HCT116 (cell line): Measurements from ENCODE around the gene ASPG. TPM values are rescaled to one million over a fixed set of nuclear protein-coding genes. Genes with fewer than 3 reads are reported as not detected.

Experiments
- ATAC-seq: fragments of 200-7000 bp; cut with Tn5 transposase; 2 replicates; pipeline ENCODE4 v1.9.1; 2020; ENCODE audit warnings: mild to moderate bottlenecking, moderate library complexity
- BruUV-seq: library from RNA; stranded (reverse); fragments of 400-500 nt; replicated peaks from 2 replicates; lab custom pipeline; 2021; lab: Mats Ljungman, UMichigan
- CTCF ChIA-PET: fragments of 300-600 bp; sonication (Branson Sonifier 250); formaldehyde crosslinking; loops from one replicate; lab custom pipeline; 2021; ENCODE audit warnings: antibody characterized with exemption; lab: Charles Lee
- POLR2A ChIA-PET: fragments of 300-600, 350-600 bp; sonication (Branson Sonifier 250); formaldehyde crosslinking; loops from one replicate; lab custom pipeline; 2021; ENCODE audit warnings: antibody characterized with exemption; lab: Charles Lee
- RAD21 ChIA-PET, 2 experiments: fragments of 300-600 bp; sonication (Branson Sonifier 250); formaldehyde crosslinking; loops; one replicate each; lab custom pipeline; 2023; ENCODE audit warnings: low total read pairs in 2 of 2; ENCODE audit not compliant: uncharacterized antibody in 2 of 2, unreplicated experiment in 2 of 2, low non-redundant PET in 1 of 2; lab: Charles Lee
- DNase-seq: peaks from one replicate; pipeline ENCODE4 v3.0.0-alpha.2; 2010; ENCODE audit warnings: low read depth, low spot score
- H2AFZ ChIP-seq: fragments of 200-600 bp; shearing (Covaris generic), sonication (generic); 2 replicates; pipeline ENCODE4 v1.6.1; 2017; ENCODE audit warnings: low read depth, mixed run types, mixed read lengths, antibody characterized with exemption, low read length; ENCODE audit not compliant: poor library complexity, severe bottlenecking
- H3K27ac ChIP-seq: 2 replicates; pipeline ENCODE4 v1.5.1; 2012; ENCODE audit warnings: low read depth, low read length
- H3K27me3 ChIP-seq: fragments of 200-600 bp; sonication (generic); 2 replicates; pipeline ENCODE4 v1.6.1; 2016; ENCODE audit warnings: mixed run types, low read length, mixed read lengths; ENCODE audit not compliant: insufficient read depth
- H3K36me3 ChIP-seq, 2 experiments: fragments of 200-500 bp in 1 of 2; fragments of 200-600 bp in 1 of 2; sonication (Bioruptor generic) in 1 of 2; sonication (generic) in 1 of 2; 2 replicates each; pipeline versions ENCODE4 v1.5.1 to v1.6.1; 2014 to 2016; ENCODE audit warnings: low read length in 2 of 2, inconsistent platforms in 1 of 2, mixed read lengths in 1 of 2, mixed run types in 1 of 2; ENCODE audit not compliant: insufficient read depth in 2 of 2, control insufficient read depth in 1 of 2
- H3K4me1 ChIP-seq, 2 experiments: fragments of 200-600 bp in 1 of 2; sonication (generic) in 1 of 2; 2 replicates each; pipeline versions ENCODE4 v1.5.1 to v1.6.1; 2012 to 2017; ENCODE audit warnings: low read length in 2 of 2, inconsistent platforms in 1 of 2, mild to moderate bottlenecking in 1 of 2, mixed read lengths in 1 of 2, mixed run types in 1 of 2, moderate library complexity in 1 of 2; ENCODE audit not compliant: insufficient read depth in 2 of 2, control insufficient read depth in 1 of 2
- H3K4me2 ChIP-seq: fragments of 200-600 bp; sonication (generic); 2 replicates; pipeline ENCODE4 v1.6.1; 2017; ENCODE audit warnings: mixed run types, low read length, mixed read lengths
- H3K4me3 ChIP-seq, 2 experiments: fragments of 200-600 bp in 1 of 2; sonication (generic) in 1 of 2; replicated peaks in 1 of 2; 2 replicates each; pipeline ENCODE4 v1.5.1; 2011 to 2016; ENCODE audit warnings: low read length in 2 of 2, control low read depth in 1 of 2, low read depth in 1 of 2, mild to moderate bottlenecking in 1 of 2, mixed read lengths in 1 of 2, mixed run types in 1 of 2
- H3K79me2 ChIP-seq: fragments of 200-600 bp; sonication (generic); 2 replicates; pipeline ENCODE4 v1.6.1; 2017; ENCODE audit warnings: mild to moderate bottlenecking, mixed run types, low read length, moderate library complexity, mixed read lengths; ENCODE audit not compliant: insufficient read depth
- H3K9ac ChIP-seq: fragments of 200-600 bp; sonication (generic); 2 replicates; pipeline ENCODE4 v1.6.1; 2016; ENCODE audit warnings: low read length, mixed read lengths
- H3K9me2 ChIP-seq: fragments of 200-600 bp; sonication (generic), shearing (Covaris generic); 2 replicates; pipeline ENCODE4 v1.6.1; 2017; ENCODE audit warnings: mixed run types, mild to moderate bottlenecking, moderate library complexity; ENCODE audit not compliant: insufficient read depth
- H3K9me3 ChIP-seq, 2 experiments: fragments of 200-500 bp in 1 of 2; fragments of 200-600 bp in 1 of 2; sonication (Bioruptor generic) in 1 of 2; sonication (generic) in 1 of 2; 2 replicates each; pipeline ENCODE4 v1.6.1; 2014 to 2017; ENCODE audit warnings: low read length in 2 of 2, mixed read lengths in 2 of 2, inconsistent platforms in 1 of 2, low read depth in 1 of 2, mild to moderate bottlenecking in 1 of 2, mixed run types in 1 of 2, moderate library complexity in 1 of 2; ENCODE audit not compliant: control insufficient read depth in 1 of 2, insufficient read depth in 1 of 2
- H4K20me1 ChIP-seq: fragments of 200-600 bp; sonication (generic), shearing (Covaris generic); 2 replicates; pipeline ENCODE4 v1.6.1; 2017; ENCODE audit warnings: mixed run types, mild to moderate bottlenecking, moderate library complexity; ENCODE audit not compliant: insufficient read depth
- CEBPB ChIP-seq: IDR thresholded peaks from 2 replicates; pipeline ENCODE4 v1.6.1; 2012; ENCODE audit warnings: low read depth
- CTCF ChIP-seq, 3 experiments: fragments of 200-600 bp in 1 of 3; sonication (generic) in 1 of 3; IDR thresholded peaks in 2 of 3; conservative IDR thresholded peaks in 1 of 3; 2 replicates each; pipeline ENCODE4 v1.5.1; 2012 to 2017; ENCODE audit warnings: low read depth in 2 of 3, low read length in 2 of 3, antibody characterized with exemption in 1 of 3, borderline replicate concordance in 1 of 3, control low read depth in 1 of 3, mild to moderate bottlenecking in 1 of 3, mixed read lengths in 1 of 3, mixed run types in 1 of 3, moderate library complexity in 1 of 3; ENCODE audit not compliant: insufficient read depth in 1 of 3
- EGR1 ChIP-seq: IDR thresholded peaks from 2 replicates; pipeline ENCODE4 v1.6.1; 2012; ENCODE audit warnings: low read depth
- ELF1 ChIP-seq: IDR thresholded peaks from 2 replicates; pipeline ENCODE4 v1.6.1; 2012; ENCODE audit warnings: low read depth, borderline replicate concordance
- EZH2 ChIP-seq: fragments of 200-600 bp; sonication (generic); IDR thresholded peaks from 2 replicates; pipeline ENCODE4 v1.6.1; 2017; ENCODE audit warnings: antibody characterized with exemption, mixed run types
- EZH2phosphoT487 ChIP-seq: fragments of 200-600 bp; IDR thresholded peaks from 2 replicates; pipeline ENCODE4 v1.6.1; 2018; ENCODE audit warnings: antibody characterized with exemption, borderline replicate concordance
- JUND ChIP-seq: IDR thresholded peaks from 2 replicates; pipeline ENCODE4 v1.6.1; 2012
- MAX ChIP-seq: IDR thresholded peaks from 2 replicates; pipeline ENCODE4 v1.6.1; 2012
- POLR2A ChIP-seq: IDR thresholded peaks from 2 replicates; pipeline ENCODE4 v1.7.0; 2011; ENCODE audit warnings: borderline replicate concordance; ENCODE audit not compliant: insufficient read depth, insufficient read length; ENCODE audit errors: extremely low read depth
- POLR2AphosphoS5 ChIP-seq: IDR thresholded peaks from 2 replicates; pipeline ENCODE4 v1.6.1; 2011; ENCODE audit warnings: mild to moderate bottlenecking, low read depth, low read length, moderate library complexity
- RAD21 ChIP-seq: IDR thresholded peaks from 2 replicates; pipeline ENCODE4 v1.6.1; 2012; ENCODE audit warnings: low read depth, mild to moderate bottlenecking
- SIN3A ChIP-seq: IDR thresholded peaks from 2 replicates; pipeline ENCODE4 v1.6.1; 2012; ENCODE audit warnings: low read depth
- SP1 ChIP-seq: IDR thresholded peaks from 2 replicates; pipeline ENCODE4 v1.6.1; 2012; ENCODE audit warnings: low read depth
- SRF ChIP-seq: IDR thresholded peaks from 2 replicates; pipeline ENCODE4 v1.6.1; 2012; ENCODE audit warnings: low read depth
- TCF7L2 ChIP-seq: IDR thresholded peaks from 2 replicates; pipeline ENCODE4 v1.7.0; 2011; ENCODE audit warnings: borderline replicate concordance, inconsistent platforms; ENCODE audit not compliant: insufficient read depth, insufficient read length; ENCODE audit errors: extremely low read depth
- YY1 ChIP-seq: IDR thresholded peaks from 2 replicates; pipeline ENCODE4 v1.6.1; 2011; ENCODE audit warnings: low read length, low read depth, moderate library complexity, mild to moderate bottlenecking; ENCODE audit not compliant: insufficient replicate concordance; ENCODE audit errors: extremely low read depth
- ZBTB33 ChIP-seq: IDR thresholded peaks from 2 replicates; pipeline ENCODE4 v1.6.1; 2011; ENCODE audit warnings: mild to moderate bottlenecking, low read length, moderate library complexity; ENCODE audit not compliant: insufficient replicate concordance; ENCODE audit errors: extremely low read depth
- ZFX ChIP-seq: fragments of 450-650 bp; IDR thresholded peaks from 2 replicates; pipeline ENCODE4 v1.6.1; 2017
- ZNF274 ChIP-seq: fragments of 200-500 bp; sonication (Bioruptor generic); IDR thresholded peaks from 2 replicates; pipeline ENCODE4 v1.6.1; 2014; ENCODE audit warnings: mild to moderate bottlenecking, low read depth, low read length, inconsistent platforms
- intact Hi-C: fragments of 100-400 bp; cut with micrococcal nuclease; formaldehyde crosslinking; loops from 2 replicates; pipeline ENCODE4 v1.10.0; 2022
- total RNA-seq: library from RNA; stranded (reverse); gene quantifications from one replicate; pipeline ENCODE4 v1.2.1, GENCODE V29; 2021; ENCODE audit not compliant: unreplicated experiment
- TF ChIP-seq, protein P1 (sequence below): IDR thresholded peaks from 2 replicates; pipeline ENCODE4 v1.6.1; 2012; ENCODE audit warnings: low read depth

Gene ASPG
- total RNA-seq, 1 experiment from 2014 or later, result not detected

- Histone ChIP-seq H3K79me2 (no peaks in the 10 kb centered on the region), H2AFZ (no peak overlapping the region), H4K20me1 (no peaks in the 10 kb centered on the region), H3K9ac (no peak overlapping the region), H3K4me3 (no peak overlapping the region), H3K4me2 (no peak overlapping the region), H3K27me3 (no peaks in the 10 kb centered on the region), H3K4me1 (no peaks in the 10 kb centered on the region), H3K27ac (no peak overlapping the region), H3K9me3 (no peaks in the 10 kb centered on the region), H3K36me3 (no peaks in the 10 kb centered on the region), H3K9me2 (no peaks in the 10 kb centered on the region)
- POLR2A ChIA-PET, result no interaction called here
- ATAC-seq (no peak), DNase-seq (no peak)
- TF ChIP-seq POLR2AphosphoS5 (no peak), ZBTB33 (no peak), ELF1 (no peak), SIN3A (no peak), ZFX (no peak), RAD21 (no peak), MAX (no peak), POLR2A (no peak), CEBPB (no peak), YY1 (no peak), CTCF (IDR thresholded peaks at IDR 0.05 in 2 of 3, conservative IDR thresholded peaks at IDR 0.05 in 1 of 3; ENCODE audit: borderline replicate concordance in 1 of 3, insufficient read depth in 1 of 3, low read depth in 2 of 3, low read length in 2 of 3) (no peak), JUND (no peak), TCF7L2 (no peak), ZNF274 (no peak), EGR1 (no peak), SRF (no peak), EZH2 (no peak), EZH2phosphoT487 (no peak), SP1 (no peak)
- TF ChIP-seq, protein P1, sequence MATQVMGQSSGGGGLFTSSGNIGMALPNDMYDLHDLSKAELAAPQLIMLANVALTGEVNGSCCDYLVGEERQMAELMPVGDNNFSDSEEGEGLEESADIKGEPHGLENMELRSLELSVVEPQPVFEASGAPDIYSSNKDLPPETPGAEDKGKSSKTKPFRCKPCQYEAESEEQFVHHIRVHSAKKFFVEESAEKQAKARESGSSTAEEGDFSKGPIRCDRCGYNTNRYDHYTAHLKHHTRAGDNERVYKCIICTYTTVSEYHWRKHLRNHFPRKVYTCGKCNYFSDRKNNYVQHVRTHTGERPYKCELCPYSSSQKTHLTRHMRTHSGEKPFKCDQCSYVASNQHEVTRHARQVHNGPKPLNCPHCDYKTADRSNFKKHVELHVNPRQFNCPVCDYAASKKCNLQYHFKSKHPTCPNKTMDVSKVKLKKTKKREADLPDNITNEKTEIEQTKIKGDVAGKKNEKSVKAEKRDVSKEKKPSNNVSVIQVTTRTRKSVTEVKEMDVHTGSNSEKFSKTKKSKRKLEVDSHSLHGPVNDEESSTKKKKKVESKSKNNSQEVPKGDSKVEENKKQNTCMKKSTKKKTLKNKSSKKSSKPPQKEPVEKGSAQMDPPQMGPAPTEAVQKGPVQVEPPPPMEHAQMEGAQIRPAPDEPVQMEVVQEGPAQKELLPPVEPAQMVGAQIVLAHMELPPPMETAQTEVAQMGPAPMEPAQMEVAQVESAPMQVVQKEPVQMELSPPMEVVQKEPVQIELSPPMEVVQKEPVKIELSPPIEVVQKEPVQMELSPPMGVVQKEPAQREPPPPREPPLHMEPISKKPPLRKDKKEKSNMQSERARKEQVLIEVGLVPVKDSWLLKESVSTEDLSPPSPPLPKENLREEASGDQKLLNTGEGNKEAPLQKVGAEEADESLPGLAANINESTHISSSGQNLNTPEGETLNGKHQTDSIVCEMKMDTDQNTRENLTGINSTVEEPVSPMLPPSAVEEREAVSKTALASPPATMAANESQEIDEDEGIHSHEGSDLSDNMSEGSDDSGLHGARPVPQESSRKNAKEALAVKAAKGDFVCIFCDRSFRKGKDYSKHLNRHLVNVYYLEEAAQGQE, result no peak
- CTCF ChIA-PET, result no interaction called here
- RAD21 ChIA-PET, result no interaction called here
- intact Hi-C loops, result no loop called here
- BruUV-seq, result no TSS peak
These were observed 46.3 kb upstream of the ASPG start for GRCh38 chr14:104039214-104039613.
